ENCODE data around the gene SERPINA12.

The SERPINA12 gene

DNA sequence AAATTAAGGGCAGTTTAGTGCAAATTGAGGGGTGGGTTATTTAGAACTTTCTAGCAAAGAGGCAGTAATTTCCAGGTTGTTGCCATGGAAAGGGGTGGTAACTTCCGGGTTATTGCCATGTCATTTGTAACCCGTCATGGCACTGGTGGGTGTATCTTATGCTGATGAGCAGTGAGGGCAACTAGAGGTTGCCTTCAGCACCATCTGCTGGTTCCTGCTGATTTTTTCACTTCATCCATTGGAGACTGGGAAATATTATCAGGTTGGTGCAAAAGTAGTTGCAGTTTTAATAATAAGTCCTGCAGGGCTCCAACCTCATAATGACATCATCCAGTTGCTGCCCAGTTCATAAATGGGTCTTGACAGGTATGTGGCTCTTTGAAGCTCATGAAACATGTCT is 27.6 kb upstream of the SERPINA12 start:
- no peaks in the 10 kb centered on the region for H3K27me3 ChIP-seq (ENCODE audit: control insufficient read depth, insufficient read depth, low read length, poor library complexity, severe bottlenecking)
- H3K36me3 ChIP-seq (ENCODE audit: control insufficient read depth, insufficient read depth, low read length): no peaks in the 10 kb centered on the region
- no peaks in the 10 kb centered on the region for H3K4me1 ChIP-seq (ENCODE audit: control insufficient read depth, insufficient read depth, low read length)
- H3K4me3 ChIP-seq (ENCODE audit: insufficient read depth, low read depth, low read length): no peak overlapping the region
- H3K9me3 ChIP-seq (ENCODE audit: control insufficient read depth, low read length): no peaks in the 10 kb centered on the region
- 75 to 80% methylated on average over 2 of the region's 2 CpGs for WGBS, 2 experiments
- H3K27ac ChIP-seq (ENCODE audit: insufficient read depth, low read depth, low read length, poor library complexity, severe bottlenecking): no peak overlapping the region

DNA sequence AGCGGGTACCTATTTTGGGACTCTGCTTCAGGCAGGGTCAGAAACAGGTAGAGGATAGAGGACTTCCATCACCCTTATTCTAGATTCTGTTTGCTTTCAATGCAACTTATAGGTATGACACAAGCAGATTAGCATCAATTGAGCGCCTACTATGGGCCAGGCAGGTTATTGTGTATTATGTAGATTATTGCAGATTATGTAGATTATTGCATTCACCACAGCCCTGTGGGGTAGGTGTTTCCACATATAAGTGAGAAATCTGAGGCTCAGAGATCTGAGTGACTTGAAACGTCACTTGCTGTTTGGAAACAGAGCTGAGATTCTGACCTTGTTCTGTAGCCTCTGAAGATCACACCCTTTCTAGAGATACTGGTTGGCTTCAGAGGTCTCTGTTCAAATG is 26.2 kb upstream of the SERPINA12 start:
- no peaks in the 10 kb centered on the region for H3K27me3 ChIP-seq (ENCODE audit: control insufficient read depth, insufficient read depth, low read length, poor library complexity, severe bottlenecking)
- H3K4me3 ChIP-seq (ENCODE audit: insufficient read depth, low read depth, low read length): no peak overlapping the region
- H3K27ac ChIP-seq (ENCODE audit: insufficient read depth, low read depth, low read length, poor library complexity, severe bottlenecking): no peak overlapping the region
- 94 to 95% methylated on average over 3 of the region's 3 CpGs for WGBS, 2 experiments
- H3K9me3 ChIP-seq (ENCODE audit: control insufficient read depth, low read length): no peaks in the 10 kb centered on the region
- no peaks in the 10 kb centered on the region for H3K36me3 ChIP-seq (ENCODE audit: control insufficient read depth, insufficient read depth, low read length)
- no peaks in the 10 kb centered on the region for H3K4me1 ChIP-seq (ENCODE audit: control insufficient read depth, insufficient read depth, low read length)

DNA sequence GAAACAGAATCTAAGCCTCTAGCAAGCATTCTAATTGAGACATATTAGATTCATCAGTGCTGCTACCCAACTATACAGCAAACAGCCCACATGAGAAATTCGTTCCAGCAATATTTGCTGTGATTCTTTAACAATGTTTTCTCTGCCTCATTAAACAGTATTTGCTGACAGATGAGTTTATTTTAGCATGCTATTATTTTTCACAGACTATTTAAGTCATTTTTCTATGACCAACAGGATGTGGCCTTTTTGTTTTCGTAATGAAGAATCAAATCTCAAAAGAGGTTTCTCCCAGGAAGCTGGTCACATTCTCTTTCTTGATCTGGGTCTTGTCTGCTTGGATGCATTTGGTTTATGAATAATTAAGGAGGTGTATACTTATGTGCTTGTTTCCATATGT is 23.2 kb upstream of the SERPINA12 start:
- 93% methylated on average over 2 of the region's 2 CpGs for WGBS, 2 experiments
- no peaks in the 10 kb centered on the region for H3K9me3 ChIP-seq (ENCODE audit: control insufficient read depth, low read length)
- H3K27me3 ChIP-seq (ENCODE audit: control insufficient read depth, insufficient read depth, low read length, poor library complexity, severe bottlenecking): no peaks in the 10 kb centered on the region
- no peak overlapping the region for H3K4me3 ChIP-seq (ENCODE audit: insufficient read depth, low read depth, low read length)
- no peak overlapping the region for H3K27ac ChIP-seq (ENCODE audit: insufficient read depth, low read depth, low read length, poor library complexity, severe bottlenecking)
- no peaks in the 10 kb centered on the region for H3K36me3 ChIP-seq (ENCODE audit: control insufficient read depth, insufficient read depth, low read length)
- no peaks in the 10 kb centered on the region for H3K4me1 ChIP-seq (ENCODE audit: control insufficient read depth, insufficient read depth, low read length)

DNA sequence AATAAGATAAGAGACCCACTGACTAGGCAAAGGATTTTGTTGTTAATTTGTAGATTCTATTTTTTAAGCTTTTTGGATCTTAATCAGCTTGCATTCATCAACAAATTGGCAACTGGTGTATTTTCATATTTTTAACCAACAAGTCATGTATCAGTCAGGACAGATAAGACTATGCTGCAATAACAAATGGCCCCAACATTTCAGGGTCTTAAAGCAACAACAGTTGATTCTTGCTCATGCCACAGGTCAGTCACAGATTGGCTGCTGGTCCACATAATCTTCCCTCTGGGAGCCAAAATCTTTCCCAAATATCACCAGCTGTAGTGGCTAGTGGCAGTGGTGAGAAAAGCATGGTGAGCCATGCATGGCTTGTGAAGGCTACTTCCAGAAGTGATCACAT is 21.9 kb upstream of the SERPINA12 start:
- Histone ChIP-seq H3K27me3 (ENCODE audit: control insufficient read depth, insufficient read depth, low read length, poor library complexity, severe bottlenecking) (no peaks in the 10 kb centered on the region), H3K4me1 (ENCODE audit: control insufficient read depth, insufficient read depth, low read length) (no peaks in the 10 kb centered on the region), H3K27ac (ENCODE audit: insufficient read depth, low read depth, low read length, poor library complexity, severe bottlenecking) (no peak overlapping the region), H3K4me3 (ENCODE audit: insufficient read depth, low read depth, low read length) (no peak overlapping the region), H3K9me3 (ENCODE audit: control insufficient read depth, low read length) (no peaks in the 10 kb centered on the region), H3K36me3 (ENCODE audit: control insufficient read depth, insufficient read depth, low read length) (no peaks in the 10 kb centered on the region)

DNA sequence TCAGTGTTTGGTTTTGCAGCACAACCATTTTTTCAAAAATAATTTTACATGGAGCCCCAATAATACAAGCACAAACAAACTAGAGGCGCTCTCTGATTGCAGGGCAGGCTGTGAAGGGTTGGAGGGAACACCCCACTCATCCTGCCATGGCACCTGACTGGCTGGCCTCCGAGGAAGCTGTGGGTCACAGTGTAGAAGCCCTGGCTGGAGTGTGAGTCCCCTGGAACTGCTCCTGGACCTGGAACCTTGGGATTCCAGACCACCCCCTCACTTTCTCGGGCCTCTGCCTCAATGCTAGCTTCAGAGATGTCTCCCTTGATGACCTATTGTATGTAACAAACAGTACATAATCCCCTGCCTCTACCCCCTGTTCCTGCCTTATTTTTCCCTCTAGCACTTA is 14.8 kb upstream of the SERPINA12 start:
- no peak overlapping the region for H3K4me3 ChIP-seq (ENCODE audit: insufficient read depth, low read depth, low read length)
- H3K27me3 ChIP-seq (ENCODE audit: control insufficient read depth, insufficient read depth, low read length, poor library complexity, severe bottlenecking): no peaks in the 10 kb centered on the region
- no peaks in the 10 kb centered on the region for H3K4me1 ChIP-seq (ENCODE audit: control insufficient read depth, insufficient read depth, low read length)
- H3K27ac ChIP-seq (ENCODE audit: insufficient read depth, low read depth, low read length, poor library complexity, severe bottlenecking): no peak overlapping the region
- 85 to 93% methylated on average over 3 of the region's 3 CpGs for WGBS, 2 experiments
- H3K36me3 ChIP-seq (ENCODE audit: control insufficient read depth, insufficient read depth, low read length): no peaks in the 10 kb centered on the region
- H3K9me3 ChIP-seq (ENCODE audit: control insufficient read depth, low read length): no peaks in the 10 kb centered on the region

DNA sequence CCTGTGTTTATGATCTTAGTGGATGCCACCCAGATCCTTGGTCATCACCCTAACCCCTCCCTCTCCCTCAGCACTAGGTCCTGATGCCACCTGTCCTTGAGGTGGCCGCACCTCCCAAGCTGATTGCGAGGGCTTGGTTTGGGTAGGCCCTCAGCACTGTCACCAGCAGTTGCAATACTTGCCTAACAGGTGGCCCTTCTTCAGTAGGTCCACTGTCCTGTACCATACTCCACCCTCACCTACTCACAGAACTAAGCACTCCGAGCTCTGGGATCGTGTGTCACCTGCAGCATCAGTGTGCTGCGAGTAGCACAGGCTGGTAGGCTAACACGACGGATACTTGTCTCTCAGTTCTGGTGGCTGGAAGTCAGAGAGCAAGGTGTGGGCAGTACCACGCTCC is 14.0 kb upstream of the SERPINA12 start:
- H3K4me3 ChIP-seq (ENCODE audit: insufficient read depth, low read depth, low read length): no peak overlapping the region
- H3K27me3 ChIP-seq (ENCODE audit: control insufficient read depth, insufficient read depth, low read length, poor library complexity, severe bottlenecking): no peaks in the 10 kb centered on the region
- no peaks in the 10 kb centered on the region for H3K9me3 ChIP-seq (ENCODE audit: control insufficient read depth, low read length)
- WGBS, 2 experiments: 94% methylated on average over 8 of the region's 8 CpGs
- H3K27ac ChIP-seq (ENCODE audit: insufficient read depth, low read depth, low read length, poor library complexity, severe bottlenecking): no peak overlapping the region
- no peaks in the 10 kb centered on the region for H3K36me3 ChIP-seq (ENCODE audit: control insufficient read depth, insufficient read depth, low read length)
- no peaks in the 10 kb centered on the region for H3K4me1 ChIP-seq (ENCODE audit: control insufficient read depth, insufficient read depth, low read length)

DNA sequence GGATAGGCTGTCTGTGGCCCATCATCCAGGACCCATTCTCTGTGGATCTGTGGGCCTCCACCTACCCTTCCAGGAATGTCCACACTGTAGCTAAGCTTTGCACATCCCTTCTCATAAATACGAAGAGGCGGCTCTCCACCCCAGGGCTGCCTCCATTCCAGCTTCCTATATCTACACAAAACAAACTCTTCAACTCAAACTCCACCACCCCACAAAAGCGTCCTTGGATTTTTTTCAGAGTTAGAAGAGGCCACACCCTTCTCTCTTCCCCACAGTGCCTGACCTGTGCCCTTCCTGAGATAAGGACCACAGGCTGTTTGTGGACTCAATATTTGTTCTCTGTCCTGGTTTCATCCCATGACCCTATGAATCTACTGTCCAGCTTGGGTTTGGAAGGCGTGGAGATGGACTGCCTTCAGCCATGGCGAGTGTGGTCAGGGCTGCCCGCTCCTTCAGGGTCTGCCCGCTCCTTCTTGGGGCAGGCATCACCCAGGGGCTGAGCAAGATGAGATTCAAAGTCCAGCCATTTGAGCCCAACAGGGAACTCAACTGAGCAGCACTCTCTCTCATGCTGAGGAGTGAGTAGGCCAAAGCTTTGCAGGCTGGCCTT is 13.0 kb upstream of the SERPINA12 start:
- no peak overlapping the region for H3K4me3 ChIP-seq (ENCODE audit: insufficient read depth, low read depth, low read length)
- no peaks in the 10 kb centered on the region for H3K27me3 ChIP-seq (ENCODE audit: control insufficient read depth, insufficient read depth, low read length, poor library complexity, severe bottlenecking)
- H3K4me1 ChIP-seq (ENCODE audit: control insufficient read depth, insufficient read depth, low read length): no peaks in the 10 kb centered on the region
- H3K27ac ChIP-seq (ENCODE audit: insufficient read depth, low read depth, low read length, poor library complexity, severe bottlenecking): no peak overlapping the region
- H3K9me3 ChIP-seq (ENCODE audit: control insufficient read depth, low read length): no peaks in the 10 kb centered on the region
- no peaks in the 10 kb centered on the region for H3K36me3 ChIP-seq (ENCODE audit: control insufficient read depth, insufficient read depth, low read length)
- 92 to 94% methylated on average over 7 of the region's 7 CpGs for WGBS, 2 experiments

DNA sequence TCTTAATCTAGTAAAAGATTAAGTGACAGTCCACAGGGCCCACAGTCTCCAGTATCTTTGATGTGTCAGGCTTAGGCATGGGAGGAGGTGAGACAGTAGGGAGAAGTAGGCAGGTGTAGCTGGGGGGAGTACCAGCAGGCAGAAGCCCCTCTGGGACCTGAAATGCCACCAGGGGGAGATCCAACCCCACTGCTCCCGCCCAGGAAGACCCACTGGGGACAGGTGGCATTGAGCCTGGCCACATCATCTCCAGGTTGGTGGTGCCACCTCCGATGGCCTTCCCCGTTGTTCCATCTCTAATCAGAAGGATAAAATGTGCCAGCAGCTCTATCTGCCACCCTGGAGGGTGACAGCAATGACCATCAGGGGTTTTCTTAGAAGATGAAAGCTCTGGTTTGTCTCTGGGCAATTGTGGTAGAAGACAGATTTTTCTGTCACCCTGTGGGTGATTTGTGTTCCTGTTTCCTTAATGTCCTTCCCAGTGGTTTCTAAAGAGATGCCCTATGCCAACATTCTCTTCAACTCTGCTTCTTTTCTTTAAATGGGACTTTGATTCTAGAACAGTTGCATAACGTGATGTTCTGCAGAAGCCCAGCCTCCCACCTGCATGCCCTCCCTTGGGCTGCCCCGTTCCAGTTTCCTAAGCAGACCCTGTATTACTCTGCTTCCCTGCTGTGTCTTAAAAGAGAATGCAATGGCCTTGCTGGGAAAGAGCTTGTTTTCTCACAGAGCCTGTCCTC is 12.3 kb upstream of the SERPINA12 start:
- no peaks in the 10 kb centered on the region for H3K27me3 ChIP-seq (ENCODE audit: control insufficient read depth, insufficient read depth, low read length, poor library complexity, severe bottlenecking)
- WGBS, 2 experiments: 61 to 62% methylated on average over 5 of the region's 5 CpGs
- no peaks in the 10 kb centered on the region for H3K9me3 ChIP-seq (ENCODE audit: control insufficient read depth, low read length)
- H3K36me3 ChIP-seq (ENCODE audit: control insufficient read depth, insufficient read depth, low read length): no peaks in the 10 kb centered on the region
- no peak overlapping the region for H3K4me3 ChIP-seq (ENCODE audit: insufficient read depth, low read depth, low read length)
- no peaks in the 10 kb centered on the region for H3K4me1 ChIP-seq (ENCODE audit: control insufficient read depth, insufficient read depth, low read length)
- H3K27ac ChIP-seq (ENCODE audit: insufficient read depth, low read depth, low read length, poor library complexity, severe bottlenecking): no peak overlapping the region

DNA sequence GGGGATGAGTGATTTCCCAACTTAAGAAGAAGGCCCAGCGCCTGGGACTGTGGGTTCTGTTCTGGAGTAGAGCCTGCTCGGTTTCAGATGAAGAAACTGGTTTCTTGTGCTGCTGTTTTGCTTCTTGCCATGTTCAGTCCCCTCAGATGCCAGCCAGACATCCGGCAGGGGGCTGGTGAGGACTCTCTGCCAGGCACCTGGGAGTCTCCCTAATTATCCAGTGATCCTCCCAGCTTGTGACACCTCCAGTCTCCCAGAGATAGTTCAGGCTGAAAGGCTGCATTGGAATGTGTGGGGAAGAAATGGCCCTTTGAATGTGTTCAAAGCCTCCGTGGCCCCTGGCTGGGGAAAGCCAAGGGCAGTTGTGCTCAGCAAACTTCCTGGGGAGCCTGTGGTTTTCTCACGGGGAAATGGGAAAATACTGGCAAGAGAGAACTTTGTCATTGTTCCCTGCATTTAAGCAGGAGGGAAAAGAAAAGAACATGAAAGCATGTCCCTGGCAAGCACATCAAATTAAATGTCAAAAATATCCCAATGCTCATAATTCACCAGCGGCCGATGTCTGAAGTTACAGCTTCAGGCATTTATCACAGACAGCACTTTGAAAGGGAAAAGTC is 8.5 kb upstream of the SERPINA12 start:
- no peaks in the 10 kb centered on the region for H3K36me3 ChIP-seq (ENCODE audit: control insufficient read depth, insufficient read depth, low read length)
- H3K9me3 ChIP-seq (ENCODE audit: control insufficient read depth, low read length): no peaks in the 10 kb centered on the region
- no peaks in the 10 kb centered on the region for H3K4me1 ChIP-seq (ENCODE audit: control insufficient read depth, insufficient read depth, low read length)
- no peaks in the 10 kb centered on the region for H3K27me3 ChIP-seq (ENCODE audit: control insufficient read depth, insufficient read depth, low read length, poor library complexity, severe bottlenecking)
- no peak overlapping the region for H3K4me3 ChIP-seq (ENCODE audit: insufficient read depth, low read depth, low read length)
- WGBS, 2 experiments: 58 to 66% methylated on average over 7 of the region's 7 CpGs
- H3K27ac ChIP-seq (ENCODE audit: insufficient read depth, low read depth, low read length, poor library complexity, severe bottlenecking): no peak overlapping the region

DNA sequence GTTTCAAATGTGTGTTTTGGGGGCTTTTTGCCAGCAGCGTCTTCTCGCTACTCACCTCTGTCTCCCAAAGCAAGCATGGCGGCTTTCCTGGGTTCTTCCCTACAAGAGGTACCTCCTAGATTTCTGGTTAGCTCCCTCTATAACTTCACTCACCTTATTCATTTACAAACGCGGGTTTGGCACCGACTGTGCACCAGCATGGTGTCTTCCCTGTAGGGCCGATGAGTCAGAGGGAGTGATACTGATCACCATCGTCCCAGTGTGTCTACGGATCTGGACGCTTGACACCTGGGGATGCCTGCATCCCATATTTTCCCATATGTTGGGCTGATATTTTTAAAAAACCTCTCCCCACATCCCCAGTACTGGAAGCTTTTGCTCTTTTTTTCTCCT is 8.0 kb upstream of the SERPINA12 start:
- no peaks in the 10 kb centered on the region for H3K4me1 ChIP-seq (ENCODE audit: control insufficient read depth, insufficient read depth, low read length)
- no peak overlapping the region for H3K4me3 ChIP-seq (ENCODE audit: insufficient read depth, low read depth, low read length)
- no peaks in the 10 kb centered on the region for H3K36me3 ChIP-seq (ENCODE audit: control insufficient read depth, insufficient read depth, low read length)
- no peak overlapping the region for H3K27ac ChIP-seq (ENCODE audit: insufficient read depth, low read depth, low read length, poor library complexity, severe bottlenecking)
- H3K9me3 ChIP-seq (ENCODE audit: control insufficient read depth, low read length): no peaks in the 10 kb centered on the region
- 51 to 61% methylated on average over 10 of the region's 10 CpGs for WGBS, 2 experiments
- no peaks in the 10 kb centered on the region for H3K27me3 ChIP-seq (ENCODE audit: control insufficient read depth, insufficient read depth, low read length, poor library complexity, severe bottlenecking)

Measured in ectodermal cell (in vitro differentiated cells).